Measurements from ENCODE around the gene TEX48.

GRCh38 chr9:114666401-114666800 is 15.6 kb downstream of the TEX48 start:
- TF ChIP-seq CTCF (IDR thresholded peaks at IDR 0.05; ENCODE audit: low read depth, low read length) (no peak), POLR2A (IDR thresholded peaks at IDR 0.05; ENCODE audit: extremely low read depth, insufficient read length) (no peak)

Data from NB4 (cell line).